Stimulated activated CD4-positive, alpha-beta T cell treated with anti-CD3 and anti-CD28 coated beads, Interleukin-2, amount 100 ng/mL, for 24 hours (primary cell): ENCODE measurements around the gene PTPRG.

Source experiments
- DNase-seq, 2 donors: peaks; one replicate each; pipeline ENCODE4 v3.0.0-alpha.2; 2020

PTPRG gene

GRCh38 chr3:61935814-61936213, 374.4 kb downstream of the PTPRG start:
- no peak for DNase-seq

DNA sequence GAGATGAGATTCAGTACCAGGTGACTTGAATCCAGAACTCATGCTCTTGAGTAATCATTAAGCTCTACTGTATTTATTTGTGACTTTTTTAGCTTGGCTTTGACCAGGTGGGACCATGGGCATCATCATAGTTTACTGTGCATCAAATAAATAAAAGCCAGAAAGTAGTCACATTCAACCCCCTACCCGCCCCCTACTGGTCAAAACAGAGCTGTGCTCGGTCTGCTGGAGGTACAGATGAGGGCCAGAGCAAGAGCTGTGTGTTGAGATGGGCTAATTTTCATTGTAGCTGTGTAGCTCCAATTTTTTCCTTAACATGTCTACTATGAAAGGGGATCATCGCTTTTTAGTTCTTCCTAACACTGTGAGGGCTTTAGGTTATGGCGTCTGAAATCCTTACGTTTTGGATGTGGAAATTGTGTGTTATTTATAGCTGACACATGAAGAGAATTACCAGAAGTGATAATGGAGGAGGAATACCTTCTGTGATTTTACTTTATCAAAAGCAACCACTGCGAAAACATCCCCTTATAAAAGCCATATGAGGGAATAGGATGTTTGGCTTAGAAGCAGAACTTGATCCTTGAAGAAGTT, 375.1 kb downstream of the PTPRG start:
- DNase-seq, result peak; percentile 21 to 32

GRCh38 chr3:61937477-61937876, 376.1 kb downstream of the PTPRG start:
- no peak for DNase-seq

GRCh38 chr3:61938878-61939549, 377.6 kb downstream of the PTPRG start:
- no peak for DNase-seq

GRCh38 chr3:61940236-61940635, 378.9 kb downstream of the PTPRG start:
- DNase-seq, result no peak

- no peak for DNase-seq
These were observed 382.6 kb downstream of the PTPRG start for GRCh38 chr3:61943975-61944374.

- DNase-seq, result no peak
These were observed 383.4 kb downstream of the PTPRG start for GRCh38 chr3:61944726-61945125.

GRCh38 chr3:61945657-61946056, 384.3 kb downstream of the PTPRG start:
- no peak for DNase-seq

DNA sequence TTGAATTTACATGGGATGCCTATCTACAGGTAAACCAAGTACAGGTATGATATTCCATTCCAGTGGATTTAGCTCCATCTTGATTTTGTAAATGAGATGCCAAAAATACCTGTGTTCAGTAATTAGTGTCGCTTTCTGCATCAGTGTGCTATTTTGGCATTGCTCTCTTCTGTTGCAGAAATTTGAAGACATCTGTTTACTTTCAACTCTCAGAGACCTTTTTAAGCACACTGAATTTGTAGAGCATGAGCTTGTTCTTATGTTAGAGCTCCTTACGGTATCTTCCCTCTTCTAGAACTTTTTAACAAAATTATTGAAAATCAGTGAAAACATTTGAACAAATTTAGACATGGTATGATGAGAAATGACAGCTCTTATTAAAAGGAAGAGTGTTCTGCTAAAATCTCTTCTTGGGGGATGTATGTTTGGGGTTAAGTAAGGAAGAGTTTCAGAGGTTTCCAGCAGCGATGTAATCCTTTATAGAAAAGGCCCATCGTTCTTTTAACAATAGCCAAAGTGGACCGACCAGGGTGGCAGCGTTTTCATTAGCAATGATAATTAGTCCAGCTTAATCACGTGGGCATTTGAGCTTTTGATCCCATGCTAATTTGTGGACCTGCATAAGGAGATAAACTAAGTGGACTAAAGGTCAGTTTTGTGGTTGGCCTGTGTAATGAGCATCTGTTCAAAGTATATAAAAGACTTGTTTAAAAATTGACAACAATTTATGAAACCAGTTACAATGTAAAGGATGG, 385.4 kb downstream of the PTPRG start:
- no peak for DNase-seq

DNA sequence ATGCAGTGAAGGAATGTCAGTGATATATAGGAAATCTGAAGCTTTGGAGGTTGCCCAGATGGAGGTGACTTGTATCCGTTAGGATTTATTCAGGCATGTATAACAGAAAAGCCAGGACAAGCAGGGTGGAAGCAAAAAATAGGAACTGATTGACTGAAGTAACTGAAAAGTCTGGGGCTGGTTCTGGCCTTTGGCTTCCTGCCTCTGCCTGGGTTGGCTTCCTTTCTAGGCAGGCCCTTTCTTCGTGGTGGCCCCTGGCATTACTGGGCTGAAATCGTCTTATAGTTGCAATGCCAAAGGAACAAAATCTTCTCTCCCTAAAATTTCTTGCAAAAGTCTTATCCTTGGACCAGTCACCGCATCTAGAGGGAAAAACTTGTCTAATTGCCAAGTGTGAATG, 386.1 kb downstream of the PTPRG start:
- DNase-seq, result no peak

- DNase-seq, result no peak
These were observed 387.4 kb downstream of the PTPRG start for GRCh38 chr3:61948699-61949305.

GRCh38 chr3:61954097-61954540, 392.7 kb downstream of the PTPRG start:
- no peak for DNase-seq

- DNase-seq, result no peak
These were observed 394.1 kb downstream of the PTPRG start for GRCh38 chr3:61955483-61955882.

GRCh38 chr3:61956236-61956635, 394.9 kb downstream of the PTPRG start:
- DNase-seq, result no peak

DNA sequence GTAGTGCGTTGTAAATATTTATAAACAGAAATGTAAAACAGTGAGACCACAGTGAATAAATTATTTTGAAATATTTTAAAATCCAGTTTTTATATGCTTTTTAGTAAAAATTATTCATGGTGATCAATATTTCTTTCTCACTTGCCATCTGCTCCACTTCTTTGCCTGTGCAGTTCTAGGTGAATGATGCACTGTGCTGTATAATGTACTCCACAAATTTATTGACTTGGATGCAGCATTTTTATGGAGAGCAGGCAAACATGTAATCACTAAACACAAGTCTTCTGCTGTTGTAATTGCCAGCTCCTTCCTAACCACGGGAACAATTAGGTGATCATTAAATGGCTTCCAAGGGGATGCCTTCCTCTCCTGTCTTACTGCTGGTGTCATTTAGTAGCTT, 395.9 kb downstream of the PTPRG start:
- no peak for DNase-seq

DNA sequence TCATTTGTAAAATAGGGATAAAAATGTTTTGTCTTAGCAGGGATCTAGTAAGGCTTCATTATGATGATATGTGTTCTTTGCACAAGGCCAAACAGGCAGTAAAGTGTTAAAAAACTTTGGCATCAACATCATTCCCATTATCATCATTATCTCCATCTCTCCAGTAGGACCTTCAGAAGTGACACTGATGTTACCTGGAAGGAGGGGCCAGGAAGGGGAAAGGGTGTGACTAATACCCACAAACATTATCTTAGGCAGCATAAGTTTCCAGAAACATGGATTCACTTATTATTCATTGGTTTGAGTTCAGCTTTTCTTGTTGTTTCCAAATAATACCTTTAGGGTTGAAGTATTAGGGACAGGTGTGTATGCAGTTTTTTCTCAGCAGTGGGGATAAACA, 399.6 kb downstream of the PTPRG start:
- no peak for DNase-seq

- no peak for DNase-seq
These were observed 400.5 kb downstream of the PTPRG start for GRCh38 chr3:61961900-61962299.

DNA sequence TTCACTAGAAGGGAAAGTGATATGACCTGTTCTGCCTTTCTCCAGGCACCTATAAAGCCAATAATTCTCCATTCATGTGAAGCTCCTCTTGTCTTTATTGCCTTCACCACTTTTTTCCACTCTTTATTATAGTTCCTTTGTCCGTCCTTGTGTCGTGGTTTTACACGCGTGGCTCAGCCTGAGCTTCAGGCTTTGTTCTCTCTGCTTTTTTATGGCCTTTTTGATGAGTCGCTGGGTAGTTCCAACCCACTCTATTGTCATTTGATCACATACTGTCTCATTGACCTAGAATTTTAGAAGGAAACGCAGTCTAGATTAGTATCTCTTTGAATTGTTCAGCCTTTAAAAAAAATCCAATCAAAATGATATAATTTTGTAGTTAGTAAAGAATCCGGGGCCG, 403.2 kb downstream of the PTPRG start:
- DNase-seq, result no peak

DNA sequence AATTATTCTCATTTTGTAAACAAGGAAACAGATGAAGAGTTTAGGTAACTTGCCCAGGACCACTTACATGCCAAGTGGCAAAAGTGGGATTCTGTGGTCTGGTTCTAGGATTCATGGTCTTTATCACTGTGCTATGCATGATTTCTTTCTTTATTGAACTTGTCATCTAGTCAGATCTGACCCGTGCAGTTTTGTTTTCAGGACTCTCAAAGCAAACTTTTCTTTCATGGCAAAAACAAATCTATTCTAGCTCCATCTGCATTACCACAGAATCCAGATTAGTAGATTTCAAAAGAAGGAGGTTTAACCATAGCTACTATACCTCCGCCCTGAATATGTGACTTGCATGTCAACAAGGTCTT, 404.4 kb downstream of the PTPRG start:
- no peak for DNase-seq

DNA sequence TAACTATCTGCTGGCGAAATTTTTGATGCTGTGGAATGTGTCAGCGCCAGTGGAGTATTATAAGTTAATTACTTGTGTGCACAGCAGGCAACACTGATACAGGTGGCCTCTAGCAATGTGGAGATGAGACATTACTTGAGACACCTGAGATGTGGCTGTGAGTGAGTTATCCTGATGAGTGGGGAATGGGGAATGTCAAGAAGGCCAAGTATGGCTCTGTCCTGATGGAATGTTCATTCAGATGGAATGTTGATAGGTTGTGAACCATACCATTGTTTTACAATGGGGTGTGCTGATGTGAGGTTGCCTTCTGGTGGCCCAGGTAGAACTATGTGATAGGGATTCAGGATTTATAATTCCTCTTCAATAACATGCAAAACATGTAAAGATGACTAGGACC, 404.8 kb downstream of the PTPRG start:
- DNase-seq, result no peak

GRCh38 chr3:61967019-61967418, 405.6 kb downstream of the PTPRG start:
- no peak for DNase-seq

DNA sequence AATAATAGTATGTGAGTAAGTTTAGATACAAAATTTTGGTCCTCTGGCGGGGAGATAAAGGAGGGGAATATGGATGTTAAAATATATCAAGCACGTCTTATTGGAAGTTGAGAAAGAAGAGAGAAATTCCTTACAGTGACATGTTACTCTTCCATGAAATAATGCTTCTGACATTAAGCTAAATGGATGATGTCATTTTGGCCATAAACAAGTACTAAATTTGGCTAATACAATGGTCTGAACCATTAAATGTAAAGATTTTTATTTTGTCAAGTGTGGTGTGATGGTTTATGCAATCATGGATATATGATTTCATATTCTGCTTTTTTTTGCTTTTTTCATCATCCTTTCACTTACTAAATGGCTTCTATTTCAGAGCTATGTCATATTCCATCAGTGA, 406.6 kb downstream of the PTPRG start:
- no peak for DNase-seq

GRCh38 chr3:61974662-61975061, 413.3 kb downstream of the PTPRG start:
- DNase-seq, result no peak

- no peak for DNase-seq
These were observed 413.8 kb downstream of the PTPRG start for GRCh38 chr3:61975199-61975598.
